ENCODE results near the gene ZNF618. TPM values are rescaled to one million over a fixed set of nuclear protein-coding genes. Genes with fewer than 3 reads are reported as not detected.

ZNF618 gene
- total RNA-seq, 4 donors from 2014 or later, result 2.1 to 6.2 (median 4.1) TPM

DNA sequence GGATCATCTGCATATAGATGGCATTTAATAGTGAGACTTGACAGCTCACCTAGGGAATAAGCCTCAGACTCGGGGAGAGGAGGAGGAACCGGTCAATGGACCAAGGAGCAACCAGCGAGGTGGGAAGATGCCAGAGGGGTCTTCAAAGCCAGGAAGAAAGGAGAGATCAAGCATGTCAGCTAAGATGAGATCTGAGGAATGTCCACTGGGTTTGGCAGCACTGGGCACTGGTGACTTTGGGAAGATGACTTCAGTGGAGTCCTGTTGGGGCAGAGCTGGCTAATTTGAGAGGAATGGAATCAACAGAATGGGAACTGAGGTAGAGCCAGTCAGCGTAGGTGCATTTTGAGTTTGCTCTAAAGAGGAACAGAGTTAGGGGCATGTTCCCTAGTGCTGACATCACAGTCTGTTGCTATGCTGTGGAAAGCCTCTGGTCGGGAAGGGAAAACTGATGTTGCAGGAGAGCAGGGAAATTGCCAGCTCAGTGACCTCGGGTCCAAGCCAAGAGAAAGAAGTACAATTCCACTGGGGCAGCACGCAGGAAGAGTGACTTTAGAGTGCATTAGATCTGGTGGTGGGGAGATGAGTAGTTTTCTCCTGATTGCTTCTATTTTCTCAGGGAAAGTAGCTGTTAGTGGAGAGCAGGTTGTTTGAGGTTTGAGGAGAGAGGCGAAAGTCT is 56.9 kb downstream of the ZNF618 start:
- H3K27ac ChIP-seq, result no peak overlapping the region
- H3K27me3 ChIP-seq, result no peaks in the 10 kb centered on the region
- TF ChIP-seq POLR2A (IDR thresholded peaks at IDR 0.05) (no peak), EP300 (IDR thresholded peaks at IDR 0.05) (no peak), POLR2AphosphoS5 (IDR thresholded peaks at IDR 0.05) (no peak)
- TF ChIP-seq, protein P1, sequence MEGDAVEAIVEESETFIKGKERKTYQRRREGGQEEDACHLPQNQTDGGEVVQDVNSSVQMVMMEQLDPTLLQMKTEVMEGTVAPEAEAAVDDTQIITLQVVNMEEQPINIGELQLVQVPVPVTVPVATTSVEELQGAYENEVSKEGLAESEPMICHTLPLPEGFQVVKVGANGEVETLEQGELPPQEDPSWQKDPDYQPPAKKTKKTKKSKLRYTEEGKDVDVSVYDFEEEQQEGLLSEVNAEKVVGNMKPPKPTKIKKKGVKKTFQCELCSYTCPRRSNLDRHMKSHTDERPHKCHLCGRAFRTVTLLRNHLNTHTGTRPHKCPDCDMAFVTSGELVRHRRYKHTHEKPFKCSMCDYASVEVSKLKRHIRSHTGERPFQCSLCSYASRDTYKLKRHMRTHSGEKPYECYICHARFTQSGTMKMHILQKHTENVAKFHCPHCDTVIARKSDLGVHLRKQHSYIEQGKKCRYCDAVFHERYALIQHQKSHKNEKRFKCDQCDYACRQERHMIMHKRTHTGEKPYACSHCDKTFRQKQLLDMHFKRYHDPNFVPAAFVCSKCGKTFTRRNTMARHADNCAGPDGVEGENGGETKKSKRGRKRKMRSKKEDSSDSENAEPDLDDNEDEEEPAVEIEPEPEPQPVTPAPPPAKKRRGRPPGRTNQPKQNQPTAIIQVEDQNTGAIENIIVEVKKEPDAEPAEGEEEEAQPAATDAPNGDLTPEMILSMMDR (IDR thresholded peaks at IDR 0.05), result no peak
- H3K4me1 ChIP-seq, result peaks cover 0 to 9% (median 0%) of the 10 kb centered on the region in 3 donors
- H3K9me3 ChIP-seq, result peaks cover 0 to 10% (median 0%) of the 10 kb centered on the region in 3 donors
- no peak for ATAC-seq
- H3K36me3 ChIP-seq, result no peaks in the 10 kb centered on the region
- 68 to 88% methylated on average over 4 to 8 of the region's 8 CpGs for WGBS, 2 donors (ENCODE audit: low coverage in 1 of 2)
- no peak overlapping the region for H3K4me3 ChIP-seq

DNA sequence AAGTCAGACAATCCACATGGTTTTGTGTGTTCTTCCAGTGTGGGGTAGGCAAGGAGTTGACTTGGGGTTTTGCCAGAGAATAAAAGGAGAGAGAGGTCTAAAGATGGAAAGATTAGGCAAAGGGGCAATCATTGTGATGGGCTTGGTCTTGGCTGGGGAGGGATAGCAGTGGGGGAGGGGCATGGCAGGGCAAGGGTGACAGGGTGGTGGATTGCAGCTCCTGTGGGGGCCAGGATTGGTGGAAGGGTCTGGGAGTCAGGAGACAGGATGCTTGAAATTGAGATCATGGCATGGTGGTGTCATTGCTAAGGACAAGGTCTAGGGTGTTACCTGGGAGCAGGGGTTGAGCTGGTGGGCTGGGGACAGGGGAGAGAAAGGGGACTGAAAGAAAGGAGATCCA is 57.6 kb downstream of the ZNF618 start:
- TF ChIP-seq, protein P1 (IDR thresholded peaks at IDR 0.05), result no peak
- TF ChIP-seq EP300 (IDR thresholded peaks at IDR 0.05) (no peak), POLR2AphosphoS5 (IDR thresholded peaks at IDR 0.05) (no peak), POLR2A (IDR thresholded peaks at IDR 0.05) (no peak)
- no peak overlapping the region for H3K27ac ChIP-seq
- no peak for ATAC-seq
- H3K36me3 ChIP-seq, result no peaks in the 10 kb centered on the region
- H3K27me3 ChIP-seq, result no peaks in the 10 kb centered on the region
- no peak overlapping the region for H3K4me3 ChIP-seq
- peaks cover 0 to 4% (median 0%) of the 10 kb centered on the region in 3 donors for H3K9me3 ChIP-seq
- H3K4me1 ChIP-seq, result peaks cover 0 to 9% (median 0%) of the 10 kb centered on the region in 3 donors

DNA sequence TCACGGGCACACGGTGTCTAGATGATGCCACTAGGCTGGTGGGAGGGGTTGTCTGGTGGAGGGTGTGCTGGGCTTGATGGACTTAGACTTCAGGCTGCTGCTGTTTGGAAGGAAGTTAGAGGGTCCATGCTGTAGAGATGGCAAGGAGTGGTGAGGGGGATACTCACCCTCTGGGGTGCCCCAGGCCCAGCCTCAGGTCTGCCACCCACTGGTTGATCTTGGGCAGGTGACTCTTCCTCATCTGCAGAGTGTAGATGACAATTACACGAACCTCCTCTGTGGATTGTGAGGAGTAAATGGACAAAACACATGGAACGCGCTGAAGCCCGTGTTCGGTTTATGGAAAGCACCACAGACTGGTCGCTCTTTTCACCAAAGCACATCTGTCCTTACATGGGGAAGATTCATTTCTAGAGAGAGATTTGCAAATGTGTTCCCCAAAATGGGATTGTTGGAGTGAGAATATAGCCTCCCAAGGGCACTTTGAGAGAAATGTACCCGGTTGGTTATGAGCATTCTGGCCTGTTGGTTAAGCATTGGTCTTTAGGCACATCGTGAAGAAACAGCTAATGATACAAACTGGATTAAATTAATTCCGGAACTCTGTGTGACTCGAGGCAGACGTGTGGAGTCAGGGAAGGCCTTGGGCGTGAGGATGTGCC is 58.2 kb downstream of the ZNF618 start:
- Histone ChIP-seq H3K4me1 (peaks cover 0 to 9% (median 0%) of the 10 kb centered on the region in 3 donors), H3K27ac (no peak overlapping the region), H3K4me3 (no peak overlapping the region), H3K27me3 (no peaks in the 10 kb centered on the region), H3K36me3 (no peaks in the 10 kb centered on the region), H3K9me3 (no peaks in the 10 kb centered on the region)
- WGBS, 2 donors (ENCODE audit: low coverage in 1 of 2), result 86 to 97% methylated on average over 10 to 14 of the region's 14 CpGs
- no peak for ATAC-seq
- TF ChIP-seq POLR2AphosphoS5 (IDR thresholded peaks at IDR 0.05) (no peak), POLR2A (IDR thresholded peaks at IDR 0.05) (no peak), EP300 (IDR thresholded peaks at IDR 0.05) (no peak)
- TF ChIP-seq, protein P1 (IDR thresholded peaks at IDR 0.05), result no peak

DNA sequence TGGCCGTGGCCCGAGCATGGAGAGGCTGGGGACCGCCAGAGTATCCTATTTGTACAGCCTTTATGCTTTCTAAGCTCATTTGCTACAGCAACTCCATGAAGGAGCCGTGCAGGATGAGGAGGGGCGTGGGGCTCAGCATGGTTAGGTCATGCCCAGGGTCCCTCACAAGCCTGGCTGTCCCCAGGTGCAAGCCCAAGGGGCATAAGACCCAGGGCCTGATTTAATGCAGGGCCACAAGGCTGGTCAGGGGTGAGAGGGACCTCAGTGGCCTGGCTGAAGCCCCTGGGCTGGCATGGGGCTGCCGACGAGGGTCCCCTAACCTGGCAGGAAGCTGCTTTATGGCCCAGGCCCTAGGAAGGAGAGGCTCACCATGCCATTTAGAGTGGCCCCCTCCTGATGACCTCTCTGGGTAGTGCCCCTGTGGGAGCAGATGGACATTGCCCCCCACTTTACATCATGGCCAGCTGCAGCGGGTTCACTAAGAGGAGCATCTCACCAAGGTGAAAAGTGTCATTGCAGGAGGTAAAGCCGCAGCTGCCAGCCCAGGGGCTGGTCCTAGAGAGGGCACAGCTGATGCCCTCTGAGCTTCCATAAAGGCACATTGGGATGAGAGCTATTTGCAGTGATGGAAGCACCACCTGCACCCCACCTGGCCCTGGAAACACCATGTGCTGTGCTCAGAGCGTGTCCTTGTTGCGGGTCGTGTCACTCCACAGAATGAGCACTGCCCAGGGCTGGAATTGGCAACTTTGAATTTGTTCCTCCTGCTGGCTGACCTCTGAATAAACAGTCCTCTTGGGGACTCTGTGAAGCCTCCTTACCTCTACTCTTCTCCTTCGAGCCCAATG is 58.9 kb downstream of the ZNF618 start:
- Histone ChIP-seq H3K9me3 (no peaks in the 10 kb centered on the region), H3K4me3 (no peak overlapping the region), H3K27me3 (no peaks in the 10 kb centered on the region), H3K4me1 (peaks cover 0 to 9% (median 0%) of the 10 kb centered on the region in 3 donors), H3K36me3 (no peaks in the 10 kb centered on the region), H3K27ac (no peak overlapping the region)
- WGBS, 2 donors (ENCODE audit: low coverage in 1 of 2), result 88% methylated on average over 3 to 5 of the region's 13 CpGs
- TF ChIP-seq EP300 (IDR thresholded peaks at IDR 0.05) (no peak), POLR2AphosphoS5 (IDR thresholded peaks at IDR 0.05) (no peak)
- TF ChIP-seq, protein P1 (IDR thresholded peaks at IDR 0.05), result no peak
- no peak for ATAC-seq
